NCI-H345 treated with DMSO at 0.1 percent for 48 hours (cell line): ENCODE measurements around the gene GSC2.

Experiments used
- DNase-seq: peaks from one replicate; lab custom pipeline; 2025; ENCODE audit not compliant: unreplicated experiment; lab: John Stamatoyannopoulos, UW

Gene GSC2

GRCh38 chr22:19136915-19137314, 13.2 kb downstream of the GSC2 start:
- no peak for DNase-seq

GRCh38 chr22:19134874-19135273, 15.2 kb downstream of the GSC2 start:
- DNase-seq: no peak

GRCh38 chr22:19134176-19134831, 15.8 kb downstream of the GSC2 start:
- no peak for DNase-seq

- no peak for DNase-seq
These were observed 16.5 kb downstream of the GSC2 start for GRCh38 chr22:19133561-19133960.

- DNase-seq: no peak
These were observed 17.2 kb downstream of the GSC2 start for GRCh38 chr22:19132693-19133400.

- no peak for DNase-seq
These were observed 17.9 kb downstream of the GSC2 start for GRCh38 chr22:19132153-19132552.

GRCh38 chr22:19131685-19132015, 18.4 kb downstream of the GSC2 start:
- no peak for DNase-seq

- DNase-seq: no peak
These were observed 19.0 kb downstream of the GSC2 start, which contains the start of gene TSSK2 for GRCh38 chr22:19130959-19131684. Gene TSSK2, plus strand, starts transcription at chr22:19131308. Its CDS starts 92 bp downstream, at chr22:19131400.

GRCh38 chr22:19129871-19130270, 20.2 kb downstream of the GSC2 start:
- no peak for DNase-seq

GRCh38 chr22:19128946-19129727, 21.0 kb downstream of the GSC2 start:
- DNase-seq: no peak

- DNase-seq: no peak
These were observed 22.1 kb downstream of the GSC2 start for GRCh38 chr22:19128009-19128401.

- no peak for DNase-seq
These were observed 22.6 kb downstream of the GSC2 start for GRCh38 chr22:19127329-19128008.

GRCh38 chr22:19126309-19127273, 23.5 kb downstream of the GSC2 start:
- DNase-seq: no peak

- DNase-seq: no peak
These were observed 24.4 kb downstream of the GSC2 start for GRCh38 chr22:19125474-19126308.

GRCh38 chr22:19125011-19125410, 25.1 kb downstream of the GSC2 start:
- DNase-seq: no peak

GRCh38 chr22:19124377-19124776, 25.7 kb downstream of the GSC2 start:
- DNase-seq: no peak

GRCh38 chr22:19123936-19124335, 26.2 kb downstream of the GSC2 start:
- no peak for DNase-seq

- DNase-seq: no peak
These were observed 27.2 kb downstream of the GSC2 start for GRCh38 chr22:19122752-19123492.
